GM13976 (cell line): ENCODE results near the gene ZBTB48.

ENCODE experiments used
- DNase-seq: peaks from one replicate; pipeline ENCODE4 v3.0.0; 2012; ENCODE audit warnings: low spot score
- CTCF ChIP-seq: IDR thresholded peaks from 2 replicates; pipeline ENCODE4 v1.5.1; 2012; ENCODE audit warnings: borderline replicate concordance, mild to moderate bottlenecking; ENCODE audit not compliant: insufficient read depth; ENCODE audit errors: extremely low read depth, missing control alignments, control extremely low read depth
- in situ Hi-C: fragments of 300-500 bp; cut with MboI; formaldehyde crosslinking; loops from one replicate; pipeline ENCODE4 v1.12.0; 2022; ENCODE audit warnings: low sequenced_read_pairs, mixed read lengths, inconsistent platforms; ENCODE audit not compliant: unreplicated experiment

ZBTB48 gene

GRCh38 chr1:6612641-6613360 lies 33.0 kb downstream of the ZBTB48 start:
- DNase-seq: peak; percentile 84
- no peak for TF ChIP-seq CTCF
- in situ Hi-C loops: no loop called here

- TF ChIP-seq CTCF: no peak
- peak; percentile 99 for DNase-seq
- in situ Hi-C loops: no loop called here
Observed at GRCh38 chr1:6613361-6614018, 33.7 kb downstream of the ZBTB48 start, which contains the start of gene PHF13. Gene PHF13, plus strand, starts transcription at chr1:6613731. Its CDS starts 336 bp downstream, at chr1:6614067.

- TF ChIP-seq CTCF: no peak
- DNase-seq: peak; percentile 88
- in situ Hi-C loops: no loop called here
Observed at GRCh38 chr1:6614019-6614928, 34.5 kb downstream of the ZBTB48 start.

GRCh38 chr1:6614929-6615785 lies 35.4 kb downstream of the ZBTB48 start:
- TF ChIP-seq CTCF: no peak
- in situ Hi-C loops: no loop called here
- no peak for DNase-seq

GRCh38 chr1:6619045-6619444 lies 39.3 kb downstream of the ZBTB48 start:
- in situ Hi-C loops: no loop called here
- no peak for DNase-seq
- TF ChIP-seq CTCF: no peak
